ENCODE results near the gene IGSF1. TPM values are rescaled to one million over a fixed set of nuclear protein-coding genes. Genes with fewer than 3 reads are reported as not detected.

Gene IGSF1
- total and polyA plus RNA-seq, 9 donors: 0.23 to 3.5 (median 0.57) TPM

GRCh38 chrX:131287560-131288179 lies 1.4 kb downstream of the IGSF1 start:
- TF ChIP-seq POLR2A (IDR thresholded peaks at IDR 0.05) (no peak), CTCF (IDR thresholded peaks at IDR 0.05) (no peak), EP300 (IDR thresholded peaks at IDR 0.05) (no peak)
- no peak for DNase-seq

DNA sequence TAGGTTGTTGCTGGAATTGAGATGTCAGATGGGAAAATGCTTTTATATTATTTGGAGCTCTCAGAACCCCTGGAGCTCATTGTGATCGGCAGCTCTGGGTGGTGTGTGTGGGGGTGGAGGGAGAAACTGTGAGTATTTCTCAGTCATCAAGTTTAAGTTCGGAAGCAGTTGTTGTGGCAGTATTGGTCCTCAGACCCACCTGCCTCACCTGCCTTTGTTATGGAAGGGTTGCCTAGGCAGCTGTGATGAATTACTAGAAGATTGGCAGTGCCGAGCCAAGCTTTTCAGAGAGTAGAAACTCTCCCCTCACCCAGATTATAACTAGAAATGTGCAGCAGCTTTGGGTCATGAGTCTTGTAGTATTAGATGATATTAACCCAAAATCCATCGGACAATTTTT lies 9.5 kb downstream of the IGSF1 start:
- no peaks in the 10 kb centered on the region for H3K4me1 ChIP-seq (ENCODE audit: insufficient read depth)
- intact Hi-C loops (cut with DNase I): no loop called here
- H3K9me3 ChIP-seq: no peaks in the 10 kb centered on the region
- H3K27me3 ChIP-seq: no peaks in the 10 kb centered on the region
- no peak for DNase-seq
- H3K4me3 ChIP-seq: no peak overlapping the region
- H3K27ac ChIP-seq: no peak overlapping the region
- 56 to 59% (median 57%) methylated on average over 4 of the region's 4 CpGs for WGBS, 3 donors
- TF ChIP-seq EP300 (IDR thresholded peaks at IDR 0.05) (no peak), POLR2A (IDR thresholded peaks at IDR 0.05) (no peak), CTCF (IDR thresholded peaks at IDR 0.05) (no peak)
- H3K36me3 ChIP-seq: no peaks in the 10 kb centered on the region

More at GRCh38 chrX:131287560-131288179, 1.4 kb downstream of the IGSF1 start:
- H3K36me3 ChIP-seq: no peaks in the 10 kb centered on the region
- 35 to 50% (median 46%) methylated on average over 4 of the region's 4 CpGs for WGBS, 3 donors
- peaks cover 2% of the 10 kb centered on the region for H3K4me1 ChIP-seq (ENCODE audit: insufficient read depth)
- H3K9me3 ChIP-seq: no peaks in the 10 kb centered on the region
- no peak overlapping the region for H3K27ac ChIP-seq
- no peak overlapping the region for H3K4me3 ChIP-seq
- intact Hi-C loops (cut with DNase I): no loop called here
- H3K27me3 ChIP-seq: no peaks in the 10 kb centered on the region

GRCh38 chrX:131279197-131279596 lies 9.9 kb downstream of the IGSF1 start:
- 49 to 61% (median 56%) methylated on average over 10 of the region's 10 CpGs for WGBS, 3 donors

DNA sequence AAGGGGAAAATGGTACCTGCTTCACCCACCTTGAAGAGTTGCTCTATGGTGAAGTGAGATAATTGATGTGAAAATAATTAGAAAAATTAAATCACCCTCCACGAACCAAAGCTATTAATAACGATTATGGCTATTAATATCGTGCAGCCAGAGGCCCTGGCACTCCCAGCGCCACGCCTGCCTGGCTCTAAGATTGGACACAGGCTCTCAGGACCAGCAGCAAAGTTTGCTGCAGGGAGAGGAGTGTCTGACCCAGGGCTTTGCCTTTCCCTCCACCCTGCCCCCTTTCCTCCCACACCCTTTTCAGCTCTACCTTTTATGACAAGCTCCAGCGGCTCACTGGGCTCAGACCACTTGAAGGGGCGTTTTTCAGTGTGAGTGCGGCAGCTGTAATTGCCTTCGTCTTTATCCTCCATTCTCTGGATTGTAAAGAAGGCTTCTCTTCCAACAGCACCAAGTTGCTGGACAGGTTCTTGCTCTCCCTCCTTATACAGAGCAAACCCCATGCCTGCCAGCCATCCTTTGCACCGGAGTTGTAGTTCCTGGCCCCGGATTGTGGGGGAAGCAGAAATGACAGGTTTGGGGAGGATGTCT lies 11.5 kb downstream of the IGSF1 start:
- Histone ChIP-seq H3K4me3 (no peak overlapping the region), H3K4me1 (ENCODE audit: insufficient read depth) (no peaks in the 10 kb centered on the region), H3K36me3 (no peaks in the 10 kb centered on the region), H3K9me3 (no peaks in the 10 kb centered on the region), H3K27me3 (no peaks in the 10 kb centered on the region), H3K27ac (no peak overlapping the region)
- 36 to 48% (median 47%) methylated on average over 11 of the region's 11 CpGs for WGBS, 3 donors
- intact Hi-C loops (cut with DNase I): no loop called here
- no peak for TF ChIP-seq CTCF (IDR thresholded peaks at IDR 0.05)
- no peak for TF ChIP-seq POLR2A (IDR thresholded peaks at IDR 0.05)
- TF ChIP-seq EP300 (IDR thresholded peaks at IDR 0.05): no peak
- no peak for DNase-seq

More at GRCh38 chrX:131279197-131279596, 9.9 kb downstream of the IGSF1 start:
- Histone ChIP-seq H3K9me3 (no peaks in the 10 kb centered on the region), H3K27ac (no peak overlapping the region), H3K4me1 (ENCODE audit: insufficient read depth) (no peaks in the 10 kb centered on the region), H3K36me3 (no peaks in the 10 kb centered on the region), H3K4me3 (no peak overlapping the region), H3K27me3 (no peaks in the 10 kb centered on the region)
- intact Hi-C loops (cut with DNase I): no loop called here
- TF ChIP-seq EP300 (IDR thresholded peaks at IDR 0.05) (no peak), POLR2A (IDR thresholded peaks at IDR 0.05) (no peak), CTCF (IDR thresholded peaks at IDR 0.05) (no peak)
- no peak for DNase-seq

All from ovary (tissue), 9 donors.